Measurements from ENCODE around the gene PCBP2.
"Not testable (repeated sequence)": the region's sequence is repeated elsewhere in the genome, so short reads cannot be mapped to it uniquely, and the experiment has no call there.

PCBP2 gene

GRCh38 chr12:53472056-53472582 is 20.2 kb downstream of the PCBP2 start:
- DNase-seq = no peak

DNA sequence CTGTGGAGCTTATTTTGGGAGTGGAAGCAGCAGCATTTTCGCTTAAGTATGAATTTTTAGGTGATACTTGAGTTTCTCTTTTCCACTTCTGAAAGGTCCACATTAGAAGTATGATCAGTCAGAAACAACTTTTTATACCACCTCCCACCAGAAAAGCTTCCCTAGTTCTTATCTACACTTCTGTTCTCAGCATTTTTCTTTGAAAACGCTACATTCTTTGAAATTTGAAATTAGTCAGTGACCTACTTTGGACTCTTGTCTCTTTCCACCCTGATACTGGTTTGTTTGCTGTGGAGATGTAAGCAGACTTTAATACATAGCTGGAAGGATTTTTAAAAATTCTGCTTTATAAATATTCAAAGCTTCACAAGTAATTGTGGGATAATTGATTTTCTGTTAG is 22.2 kb downstream of the PCBP2 start:
- DNase-seq = no peak

DNA sequence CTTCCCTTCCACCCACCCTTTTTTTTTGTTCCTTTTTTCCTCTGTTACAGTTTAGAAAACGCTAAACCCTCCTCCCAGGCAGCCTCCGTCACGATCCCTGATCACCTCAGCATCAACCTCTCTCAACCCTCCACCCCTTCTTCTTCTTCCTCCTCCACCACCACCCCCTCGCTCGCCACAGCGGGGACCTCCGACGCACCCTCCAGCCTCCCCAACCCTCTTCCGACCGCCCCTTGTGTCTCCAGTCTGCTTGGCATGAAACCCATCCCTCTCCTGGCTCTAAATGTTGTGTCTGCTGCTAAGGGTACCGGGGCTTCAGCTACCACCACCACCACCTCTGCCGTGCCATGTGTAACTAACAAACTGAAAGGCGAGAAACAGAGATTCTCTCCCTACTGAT is 22.9 kb downstream of the PCBP2 start:
- DNase-seq = no peak

GRCh38 chr12:53476769-53477209 is 24.9 kb downstream of the PCBP2 start:
- peak in 1 of 51 donors; percentile 10 for DNase-seq

DNA sequence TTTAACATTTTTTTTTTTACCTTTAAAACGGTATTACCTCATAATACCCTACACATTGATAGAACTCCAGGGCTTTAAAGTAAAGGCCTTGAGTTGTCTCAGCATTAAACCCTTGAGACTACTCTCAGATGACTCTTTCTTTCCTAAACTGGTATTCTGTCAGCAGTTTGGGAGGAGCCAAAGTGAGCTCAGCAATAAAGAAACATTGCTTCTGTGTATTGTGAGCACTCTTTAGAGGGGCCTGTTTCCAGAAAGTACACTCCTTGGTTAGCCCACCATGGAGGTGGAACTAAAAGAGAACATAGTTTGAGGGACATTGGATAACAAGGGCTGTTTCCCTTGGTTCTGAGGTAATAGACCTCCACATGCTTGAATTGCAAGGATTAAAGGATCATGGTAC is 27.0 kb downstream of the PCBP2 start:
- DNase-seq = no peak

DNA sequence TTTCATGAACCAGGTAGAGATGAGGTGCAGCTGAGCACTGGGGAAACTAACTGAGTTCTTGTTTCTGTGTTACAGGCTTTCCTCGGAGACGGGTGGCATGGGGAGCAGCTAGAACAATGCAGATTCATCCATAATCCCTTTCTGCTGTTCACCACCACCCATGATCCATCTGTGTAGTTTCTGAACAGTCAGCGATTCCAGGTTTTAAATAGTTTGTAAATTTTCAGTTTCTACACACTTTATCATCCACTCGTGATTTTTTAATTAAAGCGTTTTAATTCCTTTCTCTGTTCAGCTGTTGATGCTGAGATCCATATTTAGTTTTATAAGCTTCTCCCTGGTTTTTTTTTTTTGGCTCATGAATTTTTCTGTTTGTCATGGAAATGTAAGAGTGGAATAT is 27.4 kb downstream of the PCBP2 start:
- DNase-seq = no peak

DNA sequence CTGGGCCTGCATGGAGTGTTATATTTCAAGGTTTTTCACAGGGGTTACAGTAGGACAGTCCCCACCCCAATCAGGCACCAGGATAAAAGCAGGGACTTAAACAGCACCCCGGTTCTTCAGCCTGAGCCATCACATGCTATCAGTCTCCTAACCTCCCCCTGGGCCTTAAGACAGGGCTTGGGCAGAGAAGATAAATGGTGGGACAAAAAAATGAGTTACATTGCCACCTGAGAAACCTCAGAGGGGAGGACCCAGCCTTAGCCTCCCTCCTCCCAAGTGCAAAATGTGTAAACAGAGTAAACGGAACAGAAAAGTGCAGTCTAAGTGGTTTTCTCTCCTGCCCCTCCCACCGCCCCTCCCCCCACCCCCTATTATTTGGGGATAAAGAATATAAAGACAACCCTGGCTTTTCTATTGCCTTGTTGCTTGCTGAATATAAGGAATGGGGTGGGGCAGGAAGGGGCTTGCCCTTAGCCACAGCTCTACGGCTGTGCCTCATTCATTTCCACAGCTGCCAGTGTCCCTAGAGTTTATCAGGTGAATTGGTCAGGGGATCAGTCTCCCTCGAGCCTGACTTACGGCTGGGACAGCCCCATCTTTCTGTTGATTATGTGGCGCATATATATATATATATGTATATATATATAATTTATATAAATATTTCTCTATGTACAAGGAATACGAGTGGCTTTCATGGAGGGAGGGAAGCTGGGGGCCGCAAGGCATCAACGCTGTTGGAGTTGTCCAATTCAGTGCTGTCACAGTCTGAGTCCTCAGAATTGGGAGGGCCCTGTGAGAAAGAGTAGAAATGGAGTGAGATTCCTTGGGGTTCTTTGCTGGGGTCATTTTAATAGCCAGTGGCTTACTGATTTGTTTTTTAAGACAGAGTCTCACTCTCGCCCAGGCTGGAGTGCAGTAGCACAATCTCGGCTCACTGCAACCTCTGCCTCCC is 28.9 kb downstream of the PCBP2 start:
- no peak for DNase-seq

- DNase-seq = not testable (repeated sequence)
These were observed 29.6 kb downstream of the PCBP2 start for GRCh38 chr12:53481458-53481857.

DNA sequence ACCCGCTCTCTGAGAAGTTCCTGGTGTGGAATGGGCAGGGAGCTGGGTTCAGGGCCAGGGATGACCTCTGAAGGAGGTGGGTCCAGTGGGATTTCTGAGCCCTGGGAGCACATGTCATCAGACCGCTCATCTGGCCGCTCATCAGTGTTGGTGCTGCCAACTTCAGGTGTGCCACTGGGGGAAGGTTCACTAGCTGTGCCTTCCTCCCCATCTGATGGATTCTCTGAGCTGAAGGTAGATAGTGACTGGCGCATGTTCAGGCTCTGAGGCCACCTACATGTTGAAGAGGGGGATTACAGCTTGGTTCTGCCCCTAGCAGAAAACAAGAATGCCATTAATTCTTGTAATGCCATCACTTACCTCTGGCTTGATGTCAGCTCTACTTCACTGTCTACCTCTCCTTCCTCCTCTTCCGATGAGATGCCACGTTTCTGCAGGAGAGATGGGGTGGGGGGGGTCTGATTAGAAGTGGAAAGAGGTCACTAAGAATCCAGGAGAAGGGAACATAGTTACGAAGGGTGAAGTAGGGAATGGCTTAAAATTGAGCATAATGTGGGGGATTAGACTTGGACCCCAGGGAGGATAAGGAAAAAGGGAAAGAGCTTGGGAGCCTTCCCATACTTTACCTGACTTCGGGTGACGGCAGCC is 30.2 kb downstream of the PCBP2 start:
- DNase-seq = no peak

DNA sequence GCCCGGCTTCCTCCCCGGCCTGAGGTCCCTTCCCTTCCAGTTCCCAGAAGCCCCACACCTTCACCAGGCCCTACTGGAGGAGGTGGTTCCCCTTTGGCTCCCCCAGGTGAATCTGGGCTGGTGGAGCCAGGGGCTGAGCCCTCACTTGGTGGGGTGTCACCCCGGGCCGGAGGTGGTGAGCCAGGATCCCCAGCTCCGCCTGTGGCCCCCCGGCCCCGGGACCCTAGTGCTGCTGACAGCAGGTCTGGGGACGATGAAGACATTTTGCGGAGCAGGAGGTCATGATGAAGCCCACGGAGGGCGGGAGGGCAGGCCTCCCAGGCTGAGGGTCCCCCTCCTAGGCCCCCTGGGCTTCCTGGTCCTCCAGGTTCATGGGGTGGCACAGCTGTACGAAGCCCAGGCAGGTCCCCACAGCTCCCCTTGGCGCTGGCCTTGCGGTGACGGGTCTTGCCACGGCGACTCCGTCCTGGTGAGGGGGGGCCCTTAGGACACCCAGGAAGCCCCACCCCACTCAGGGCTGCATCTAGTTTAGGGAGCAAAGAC is 30.8 kb downstream of the PCBP2 start:
- no peak for DNase-seq

- DNase-seq = no peak
These were observed 31.5 kb downstream of the PCBP2 start for GRCh38 chr12:53483225-53483978.

- no peak for DNase-seq
These were observed 32.1 kb downstream of the PCBP2 start for GRCh38 chr12:53483979-53484377.

GRCh38 chr12:53484686-53485575 is 33.0 kb downstream of the PCBP2 start:
- DNase-seq = no peak

- no peak for DNase-seq
These were observed 34.2 kb downstream of the PCBP2 start for GRCh38 chr12:53485955-53486735.

DNA sequence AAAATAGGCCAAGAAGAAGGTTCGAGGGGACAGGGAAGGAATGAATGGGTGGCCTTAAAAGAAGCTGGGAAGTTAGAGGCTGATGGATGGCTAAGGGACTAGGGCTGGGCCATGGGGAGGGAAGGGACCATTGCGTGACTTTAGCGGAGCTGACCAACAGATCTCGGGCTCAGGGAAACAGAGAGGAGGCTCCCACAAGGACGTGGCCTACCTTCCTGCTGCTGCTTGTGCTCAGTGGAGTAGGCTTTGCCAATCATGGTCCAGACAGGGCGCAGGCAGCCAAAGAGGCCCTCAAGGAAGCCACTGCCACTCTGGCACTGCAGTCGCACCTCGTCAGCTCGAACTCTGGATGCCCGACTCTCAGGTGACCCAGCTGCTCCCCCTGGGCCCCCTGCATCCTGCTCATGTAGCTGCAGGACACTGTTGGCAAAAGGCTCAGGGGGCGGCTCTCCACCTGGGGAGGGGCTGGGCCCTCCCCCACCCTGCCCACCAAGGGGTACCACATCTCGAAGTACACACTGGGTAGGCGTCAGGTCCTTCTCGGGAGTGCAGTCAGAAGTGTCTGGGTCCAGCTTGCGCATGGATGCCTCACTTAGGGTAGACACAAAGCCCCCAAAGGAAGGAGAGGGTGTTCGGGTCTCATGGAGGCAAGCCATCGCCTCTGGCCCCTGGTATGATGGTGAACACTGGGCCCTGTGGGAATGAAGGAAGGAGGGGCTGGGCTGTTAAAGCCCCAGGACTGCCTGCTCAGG is 35.0 kb downstream of the PCBP2 start:
- no peak for DNase-seq

DNA sequence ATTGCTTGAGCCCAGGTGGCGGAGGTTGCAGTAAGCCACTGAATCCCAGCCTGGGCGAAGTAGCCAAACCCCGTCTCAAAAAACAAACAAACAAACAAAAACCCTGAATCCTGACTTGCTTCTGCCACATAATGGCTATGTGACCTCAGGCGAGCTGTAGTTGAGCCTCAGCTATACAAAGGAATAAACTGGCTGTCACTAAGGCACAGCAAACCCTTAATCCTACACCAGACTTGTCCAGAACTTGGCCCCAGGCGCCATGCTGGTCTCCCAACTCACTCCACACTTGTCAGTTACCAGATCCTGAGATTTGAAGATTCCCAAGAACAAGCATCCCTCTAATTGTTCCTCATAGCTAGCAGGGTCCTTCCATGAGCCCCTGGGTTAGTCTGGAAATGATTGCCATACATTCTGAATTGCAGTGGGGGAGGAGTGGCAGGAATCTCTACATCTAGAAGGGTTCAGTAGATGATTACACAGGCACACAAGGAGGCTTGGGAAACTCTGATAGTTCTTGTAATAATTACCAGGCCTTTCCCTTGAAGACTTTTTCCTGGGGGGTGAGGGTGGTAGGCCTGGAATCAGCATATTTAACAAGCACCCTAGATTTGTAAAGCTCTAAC is 37.5 kb downstream of the PCBP2 start:
- DNase-seq = no peak

- no peak for DNase-seq
These were observed 40.3 kb downstream of the PCBP2 start for GRCh38 chr12:53492188-53492587.
